Stimulated activated naive CD4-positive, alpha-beta T cell treated with Interleukin-2 at 50 U/mL for 16 hours (primary cell): ENCODE data around the gene AASDHPPT.
A peak's percentile ranks its signal among the peaks of the same experiment; 100 is the strongest.
"Not testable (repeated sequence)": the region's sequence is repeated elsewhere in the genome, so short reads cannot be mapped to it uniquely, and the experiment has no call there.

Source experiments
- DNase-seq: peaks from one replicate; lab custom pipeline; 2025; lab: John Stamatoyannopoulos, UW

The AASDHPPT gene

GRCh38 chr11:106077609-106078455 lies at the start of gene AASDHPPT:
TSS of gene AASDHPPT (plus strand) at chr11:106077662. CDS start at chr11:106077711, 49 bp downstream.
- DNase-seq: no peak

- DNase-seq: no peak
Observed at GRCh38 chr11:106030609-106031008, 46.9 kb upstream of the AASDHPPT start.

DNA sequence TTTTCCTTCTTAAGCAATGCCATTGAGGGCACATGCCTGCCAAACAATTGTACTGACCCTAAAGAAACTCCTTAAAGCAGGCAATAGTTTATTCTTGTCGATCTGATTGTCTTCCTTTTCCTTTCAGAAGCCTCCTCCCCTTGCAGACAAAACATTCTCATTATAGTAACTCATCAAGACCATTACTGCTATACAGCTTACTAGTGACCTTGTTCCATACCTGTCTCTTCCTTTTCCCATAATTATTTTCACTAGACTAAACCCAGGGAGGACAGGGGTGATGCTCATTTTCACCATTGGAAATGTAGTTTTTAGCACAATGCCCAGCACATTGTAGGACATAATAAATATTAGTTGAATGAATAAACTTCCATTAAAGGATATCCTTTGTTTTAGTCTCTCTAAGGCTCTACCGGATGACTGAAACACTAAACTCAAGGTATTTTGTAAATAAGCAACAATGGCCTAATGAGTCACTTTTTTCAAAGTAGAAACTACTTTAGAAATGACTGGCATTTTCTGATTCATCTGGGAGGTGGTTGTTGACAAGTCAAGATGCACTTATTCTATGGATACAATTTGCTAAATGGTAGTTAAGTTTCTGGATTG lies 46.2 kb upstream of the AASDHPPT start:
- DNase-seq: no peak

- no peak for DNase-seq
Observed at GRCh38 chr11:106031936-106032335, 45.5 kb upstream of the AASDHPPT start.

DNA sequence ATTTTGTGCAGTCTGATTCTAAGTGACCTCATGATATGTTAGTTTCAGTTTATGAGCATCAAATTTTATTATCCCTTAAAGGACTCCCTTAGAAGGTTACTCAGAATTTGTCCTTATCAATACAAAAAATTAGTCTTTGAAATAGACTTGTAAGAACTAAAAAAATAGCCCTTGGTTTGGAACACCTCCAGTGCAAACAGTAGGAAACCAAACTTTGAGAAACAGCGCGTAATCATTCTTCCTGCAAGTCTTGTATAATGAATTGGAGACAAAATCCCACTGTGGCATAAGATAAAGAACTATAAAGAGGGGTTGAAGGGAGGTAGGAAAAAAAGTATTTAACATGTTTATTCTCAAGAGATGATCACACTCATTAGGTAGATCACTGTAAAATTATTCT lies 44.6 kb upstream of the AASDHPPT start:
- no peak for DNase-seq

DNA sequence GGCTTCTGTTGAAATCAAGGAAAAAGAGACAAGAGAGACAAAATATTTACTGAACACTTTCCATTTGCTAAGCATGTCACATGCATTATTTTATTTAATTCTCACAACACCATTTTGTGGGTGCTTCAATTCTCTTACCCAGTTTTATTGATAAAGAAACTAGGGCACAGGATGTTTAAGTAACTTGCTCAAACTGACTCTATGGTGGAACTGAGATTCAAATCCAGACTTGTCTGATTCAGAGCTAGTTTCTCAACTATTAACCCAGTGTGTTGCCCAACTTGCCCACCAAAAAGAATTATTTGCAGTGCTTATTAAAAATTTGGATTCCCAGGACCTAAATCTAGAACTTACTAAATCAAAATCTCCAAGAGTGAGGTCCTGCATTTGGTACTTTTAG lies 33.9 kb upstream of the AASDHPPT start:
- no peak for DNase-seq

DNA sequence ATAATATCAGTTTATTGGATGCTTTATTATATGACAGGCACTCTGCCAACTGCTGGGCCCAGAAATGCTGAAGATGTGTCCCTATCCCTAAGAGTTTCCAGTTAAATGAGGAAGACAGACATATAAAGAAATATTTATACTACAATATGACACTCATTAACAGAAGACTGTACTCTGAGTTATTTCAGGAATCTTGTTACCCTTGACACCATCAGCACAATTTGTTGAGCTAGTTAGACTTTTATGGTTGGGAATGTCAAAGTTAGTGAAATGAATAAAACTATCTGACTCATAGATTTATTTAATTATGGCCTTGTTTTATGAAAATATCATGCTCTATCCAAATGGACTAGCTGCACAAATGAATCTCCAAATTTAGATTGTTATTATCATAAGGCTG lies 29.8 kb upstream of the AASDHPPT start:
- no peak for DNase-seq

DNA sequence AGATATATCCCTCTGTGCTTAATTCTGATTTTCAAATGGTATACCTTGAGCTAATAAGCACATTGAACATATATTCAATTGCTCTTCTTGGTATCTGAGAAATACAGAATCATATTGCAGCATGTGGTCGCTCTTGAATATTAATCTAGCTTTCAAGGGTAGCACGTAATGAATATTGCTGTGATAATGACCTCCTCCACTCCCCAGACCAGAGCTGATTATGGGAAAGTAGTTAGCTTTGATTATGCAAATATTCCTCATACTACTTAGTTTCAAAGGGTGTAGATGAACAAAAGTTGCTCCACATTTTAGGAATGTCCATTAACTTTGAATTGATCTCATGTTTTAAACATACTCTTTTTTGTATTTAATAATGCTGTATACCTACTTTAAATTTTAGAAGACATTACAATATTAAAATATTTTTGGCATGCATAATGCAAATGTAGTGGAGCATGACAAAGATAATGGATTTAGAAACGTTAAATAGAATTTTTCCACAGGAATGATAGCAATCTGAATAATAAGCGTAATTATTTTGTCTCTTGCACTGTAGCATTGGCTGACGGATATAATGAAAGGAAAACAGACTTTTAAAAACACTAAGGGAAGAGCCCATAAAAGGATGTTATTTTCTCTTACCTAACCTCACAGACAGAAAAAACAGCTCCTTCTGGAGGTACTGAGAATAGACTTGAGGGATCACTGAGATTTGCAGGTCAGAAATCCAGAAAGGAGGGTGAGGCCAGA lies 27.6 kb upstream of the AASDHPPT start:
- no peak for DNase-seq

DNA sequence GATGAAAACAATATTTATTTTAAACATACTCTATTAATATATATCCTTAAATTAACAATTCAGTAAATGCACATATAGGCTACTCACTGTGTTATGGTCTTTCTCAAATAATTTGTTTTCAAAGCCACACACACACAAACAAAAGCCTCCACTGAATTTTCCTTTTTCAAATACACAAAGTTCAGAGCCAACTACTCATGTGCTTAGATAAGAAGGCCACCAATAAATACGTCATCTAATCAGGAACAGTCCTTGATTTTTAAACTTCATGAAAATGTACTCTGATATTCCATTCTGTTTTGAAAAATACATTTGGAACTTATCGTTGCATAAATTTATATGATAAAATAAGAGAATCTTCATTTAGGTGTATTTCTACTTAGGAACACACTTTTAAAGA lies 26.4 kb upstream of the AASDHPPT start:
- no peak for DNase-seq

DNA sequence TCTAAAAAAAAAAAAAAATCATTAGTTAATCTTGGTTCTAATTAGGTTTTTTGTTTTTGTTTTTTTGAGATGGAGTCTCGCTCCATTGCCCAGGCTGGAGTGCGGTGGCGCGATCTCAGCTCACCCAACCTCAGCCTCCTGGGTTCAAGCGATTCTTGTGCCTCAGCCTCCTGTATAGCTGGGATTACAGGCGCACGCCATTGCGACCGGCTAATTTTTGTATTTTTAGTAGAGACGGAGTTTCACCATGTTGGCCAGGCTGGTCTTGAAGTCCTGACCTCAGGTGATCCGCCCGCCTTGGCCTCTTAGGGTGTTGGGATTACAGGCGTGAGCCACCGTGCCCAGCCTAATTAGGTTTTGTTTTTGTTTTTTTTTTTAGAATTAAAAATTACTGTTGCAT lies 19.1 kb upstream of the AASDHPPT start:
- not testable (repeated sequence) for DNase-seq

DNA sequence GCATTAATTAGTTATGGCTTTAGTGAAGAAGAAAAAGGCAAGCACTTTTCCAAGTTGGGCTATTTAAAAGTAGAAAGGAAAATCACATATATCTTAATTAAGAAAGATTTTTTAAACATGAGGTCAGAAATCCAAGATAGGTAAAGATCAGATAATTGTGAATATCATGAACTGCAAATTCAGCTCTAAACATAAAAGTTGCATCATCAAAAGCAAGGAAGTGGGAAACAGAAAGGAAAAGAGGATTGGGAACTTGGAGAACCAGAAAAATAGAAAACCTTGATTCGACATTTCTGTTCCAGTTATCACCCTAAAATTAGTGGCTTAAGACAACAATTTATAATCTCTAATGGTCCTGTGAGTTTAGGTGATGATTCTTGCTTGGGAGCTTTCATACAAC lies 17.8 kb upstream of the AASDHPPT start:
- DNase-seq: no peak

DNA sequence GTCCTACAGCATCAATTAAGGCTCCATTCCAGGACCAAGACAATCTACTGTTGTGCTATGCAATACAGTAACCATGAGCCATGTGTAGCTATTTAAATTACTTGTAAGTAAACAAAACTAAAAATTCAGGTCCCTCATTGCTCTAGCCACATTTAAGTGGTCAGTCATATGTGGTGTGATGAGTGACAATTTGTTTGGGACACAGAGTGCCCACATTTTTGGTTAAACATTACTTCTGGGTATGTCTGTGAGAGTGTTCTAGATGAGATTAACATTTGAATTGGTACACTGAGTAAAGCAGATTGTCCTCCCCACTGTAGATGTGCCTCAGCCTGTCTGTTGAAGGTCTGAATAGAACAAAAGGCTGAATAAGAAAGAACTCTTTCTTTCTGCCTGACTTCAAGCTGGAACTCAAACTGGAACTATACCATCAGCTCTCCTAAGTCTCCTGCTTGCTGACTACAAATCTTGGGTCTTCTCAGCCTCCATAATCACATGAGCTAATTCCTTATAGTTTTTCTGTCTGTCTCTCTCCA lies 16.1 kb upstream of the AASDHPPT start:
- no peak for DNase-seq

DNA sequence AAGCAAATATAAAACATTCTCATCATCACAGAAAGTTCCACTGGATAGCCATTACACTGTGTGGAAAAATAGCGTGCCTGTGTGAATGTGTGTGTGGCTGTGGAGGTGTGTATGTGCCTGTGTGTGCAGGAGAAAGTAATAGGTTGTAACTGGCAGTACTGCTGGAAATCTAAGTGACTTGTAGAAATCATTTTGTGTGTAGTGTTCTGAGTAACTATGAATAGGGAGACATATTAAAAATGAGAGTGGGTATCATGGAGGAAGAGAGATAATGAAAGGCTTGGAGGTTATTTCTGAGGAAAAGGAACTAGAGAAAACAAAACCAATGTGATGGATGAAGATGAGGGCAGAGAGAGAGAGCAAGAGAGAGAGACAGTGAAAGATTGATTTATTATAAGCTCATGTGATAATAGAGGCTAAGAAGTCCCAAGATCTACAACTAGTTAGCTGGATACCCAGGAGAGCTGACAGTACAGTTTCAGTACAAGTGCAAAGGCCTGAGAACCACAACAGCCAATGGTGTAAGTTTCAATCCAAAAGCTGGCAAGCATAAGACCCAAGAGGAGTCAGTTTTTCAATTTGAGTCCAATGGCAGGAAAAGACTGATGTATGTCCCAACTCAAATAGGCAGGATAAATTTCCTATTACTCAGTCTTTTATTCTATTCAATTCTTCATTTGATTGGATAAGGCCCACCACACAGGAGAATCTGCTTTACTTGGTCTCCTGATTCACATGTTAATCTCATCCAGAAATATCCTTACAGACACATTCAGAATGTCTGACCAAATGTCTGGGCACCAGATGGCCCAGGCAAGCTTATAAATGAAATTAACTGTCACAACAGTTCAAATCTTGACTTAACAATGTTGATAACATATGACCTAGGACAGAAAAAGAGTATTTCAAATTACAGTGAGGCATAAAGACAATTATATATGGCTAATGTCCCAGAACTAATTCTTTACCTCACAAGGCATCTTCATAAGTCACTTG lies 15.2 kb upstream of the AASDHPPT start:
- DNase-seq: no peak

GRCh38 chr11:106063009-106063408 lies 14.5 kb upstream of the AASDHPPT start:
- DNase-seq: no peak

- no peak for DNase-seq
Observed at GRCh38 chr11:106070606-106071005, 6.9 kb upstream of the AASDHPPT start.

DNA sequence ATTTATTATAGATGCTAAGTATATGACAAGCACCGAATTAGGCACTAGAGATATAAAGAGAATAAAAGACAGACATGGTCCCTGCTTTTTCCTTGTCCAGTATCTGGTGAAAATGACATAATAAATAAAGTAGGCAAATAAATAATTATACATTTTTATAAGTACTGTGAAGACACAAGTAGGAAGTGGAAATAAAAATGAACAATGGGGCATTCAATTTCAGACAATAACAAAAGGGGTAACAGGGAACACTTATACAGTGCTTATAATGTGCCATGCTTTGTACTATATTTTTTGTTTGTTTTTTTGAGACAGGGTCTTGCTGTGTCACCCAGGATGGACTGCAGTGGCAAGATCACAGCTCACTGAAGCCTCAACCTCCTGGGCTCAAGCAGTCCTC lies 4.7 kb upstream of the AASDHPPT start:
- no peak for DNase-seq

DNA sequence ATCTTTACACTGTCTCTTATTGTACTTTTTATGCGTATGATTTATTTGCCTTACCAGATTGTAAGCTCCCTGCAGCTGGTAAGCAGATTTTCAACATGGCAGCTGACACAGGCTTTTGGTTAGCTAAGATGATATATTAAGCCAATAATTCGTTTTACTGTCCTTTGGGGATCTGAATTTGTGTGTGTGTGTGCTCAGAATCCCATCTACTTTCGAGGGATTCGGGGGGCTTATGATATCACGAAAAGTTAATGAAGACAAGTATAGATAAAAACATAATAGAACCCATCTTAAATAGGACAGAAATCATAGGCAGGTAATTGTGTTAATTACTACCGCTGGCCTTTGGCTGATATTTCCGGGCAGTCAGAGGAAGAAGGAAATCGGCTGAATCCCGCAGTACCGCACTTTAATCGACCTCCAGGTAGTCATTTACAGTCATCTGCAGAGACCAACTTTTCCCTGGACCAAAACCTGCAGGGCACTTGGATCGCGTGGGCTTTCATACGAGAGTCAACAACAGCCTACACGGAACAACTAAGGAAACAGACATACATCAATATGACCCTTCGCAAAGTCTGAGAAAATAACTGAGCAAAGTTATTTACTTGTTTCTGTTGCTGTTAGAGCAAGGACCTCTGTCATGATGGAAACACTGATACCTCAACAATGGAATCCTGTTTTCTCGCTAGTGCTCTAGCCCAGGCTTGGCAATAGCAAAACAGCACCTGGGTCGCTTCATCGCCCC lies 1.1 kb upstream of the AASDHPPT start:
- no peak for DNase-seq

- DNase-seq: peak; percentile 99
Observed at GRCh38 chr11:106076919-106077608, 398 bp upstream of the AASDHPPT start, which contains the start of gene KBTBD3. TSS of gene KBTBD3 (minus strand) at chr11:106077347. CDS start at chr11:106059097, 18,250 bp downstream.

- no peak for DNase-seq
Observed at GRCh38 chr11:106082096-106082495, 4.6 kb downstream of the AASDHPPT start.

- no peak for DNase-seq
Observed at GRCh38 chr11:106086135-106086534, 8.7 kb downstream of the AASDHPPT start.
